ENCODE data around the gene ABCA7.
A peak's percentile ranks its signal among the peaks of the same experiment; 100 is the strongest.

ABCA7 gene

DNA sequence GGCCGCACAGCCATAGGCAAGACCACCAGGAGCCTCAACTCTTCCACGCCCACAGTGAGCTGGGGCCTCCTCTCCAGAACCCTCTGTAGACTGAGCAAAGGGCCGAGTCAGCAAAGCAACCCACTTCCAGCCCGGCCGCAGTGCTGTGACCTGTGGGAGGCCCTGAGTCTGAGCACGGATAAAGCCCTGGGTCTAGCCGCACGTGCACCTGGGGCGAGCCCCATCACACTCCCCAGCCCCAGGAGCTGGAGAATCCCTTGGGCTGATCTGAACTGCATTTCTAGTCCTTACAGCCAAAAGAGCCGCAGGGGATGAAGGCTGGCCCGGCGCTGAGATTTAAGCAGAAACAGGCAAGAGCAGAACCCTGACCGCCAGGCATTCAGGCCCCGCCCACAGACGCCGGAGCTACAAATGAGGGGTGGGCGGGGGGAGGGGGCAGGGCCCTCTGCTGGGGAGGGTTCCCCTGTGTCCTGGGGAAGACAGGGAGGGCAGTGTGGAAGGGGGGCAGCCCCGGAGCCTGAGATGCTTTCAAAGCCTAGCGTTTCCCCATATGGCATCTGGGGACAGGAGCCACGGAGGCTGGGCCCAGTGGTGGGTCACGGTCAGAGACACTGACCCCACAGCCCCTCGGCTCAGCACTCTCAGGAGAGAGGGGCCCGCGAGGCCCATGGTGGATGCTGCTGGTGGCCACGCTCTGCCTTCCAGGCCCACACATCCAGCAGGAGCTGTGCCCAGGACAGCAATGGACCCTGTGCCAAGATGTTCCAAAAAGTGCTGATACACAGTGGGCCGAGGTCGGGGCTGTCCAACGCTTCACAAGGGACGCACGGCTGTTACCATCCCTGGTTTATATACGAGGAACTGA is 23.9 kb upstream of the ABCA7 start:
- no peak overlapping the region for H3K27ac ChIP-seq
- TF ChIP-seq CTCF (conservative IDR thresholded peaks at IDR 0.05) = no peak

GRCh38 chr19:1016647-1017114 is 23.2 kb upstream of the ABCA7 start:
- no peak overlapping the region for H3K27ac ChIP-seq
- TF ChIP-seq CTCF (conservative IDR thresholded peaks at IDR 0.05) = no peak

- TF ChIP-seq CTCF (conservative IDR thresholded peaks at IDR 0.05) = no peak
- no peak overlapping the region for H3K27ac ChIP-seq
Measured at GRCh38 chr19:1017115-1017905, 22.6 kb upstream of the ABCA7 start.

DNA sequence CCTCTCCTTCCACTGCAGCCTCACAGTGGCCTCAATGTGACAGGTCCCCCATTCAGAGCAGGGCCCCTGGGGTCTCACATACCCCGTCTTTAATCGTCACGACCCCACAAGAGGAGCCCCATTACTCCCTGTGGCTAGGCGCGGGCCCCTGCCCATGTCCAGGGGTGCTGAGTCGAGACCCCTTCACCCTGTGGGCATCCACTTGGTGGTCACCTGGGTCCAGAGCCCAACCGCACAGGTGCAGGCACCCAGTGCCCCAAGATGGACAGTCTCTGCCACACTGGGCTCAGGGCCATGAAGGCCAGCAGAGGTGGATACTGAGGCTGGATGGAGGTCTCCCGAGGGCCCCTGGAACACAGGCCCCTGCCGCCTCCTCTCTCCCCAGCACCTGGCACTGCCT is 22.0 kb upstream of the ABCA7 start:
- TF ChIP-seq CTCF (conservative IDR thresholded peaks at IDR 0.05) = no peak
- no peak overlapping the region for H3K27ac ChIP-seq

- no peak overlapping the region for H3K27ac ChIP-seq
- TF ChIP-seq CTCF (conservative IDR thresholded peaks at IDR 0.05) = no peak
Measured at GRCh38 chr19:1018393-1018792, 21.5 kb upstream of the ABCA7 start.

DNA sequence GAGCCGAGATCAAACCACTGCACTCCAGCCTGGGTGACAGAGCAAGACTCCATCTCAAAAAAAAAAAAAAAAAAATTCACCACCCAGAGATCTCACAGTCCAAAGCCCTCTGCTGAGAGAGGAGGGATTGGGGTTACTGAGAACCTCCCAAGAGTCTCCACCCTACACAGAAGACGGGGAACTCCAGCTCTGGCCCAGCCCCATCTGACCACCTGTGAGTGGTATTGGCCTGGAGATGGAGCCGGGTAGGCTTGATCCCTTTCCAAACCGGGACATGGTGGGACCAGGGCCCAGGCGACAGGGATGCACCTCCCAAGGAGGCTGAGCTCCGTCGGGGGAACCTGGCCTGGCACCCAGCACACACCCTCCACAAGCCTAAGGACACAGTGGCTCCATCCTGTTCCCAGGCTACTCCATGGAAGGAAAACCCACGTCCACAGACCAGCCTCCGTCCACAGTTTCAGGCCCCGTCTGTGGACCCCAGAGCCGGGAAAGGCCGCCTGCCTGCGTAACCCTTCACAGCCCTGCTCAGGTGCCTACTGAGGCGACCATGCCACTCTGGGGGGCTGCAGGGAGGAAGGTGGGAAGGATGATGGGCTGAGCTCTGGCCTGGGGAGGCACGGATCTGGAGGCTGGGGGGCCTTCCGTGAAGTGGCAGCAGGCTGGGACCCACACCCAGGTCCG is 20.8 kb upstream of the ABCA7 start:
- TF ChIP-seq CTCF (conservative IDR thresholded peaks at IDR 0.05) = no peak
- H3K27ac ChIP-seq = peak overlapping the region; percentile 87; the same call in 1 of the 2 replicates

DNA sequence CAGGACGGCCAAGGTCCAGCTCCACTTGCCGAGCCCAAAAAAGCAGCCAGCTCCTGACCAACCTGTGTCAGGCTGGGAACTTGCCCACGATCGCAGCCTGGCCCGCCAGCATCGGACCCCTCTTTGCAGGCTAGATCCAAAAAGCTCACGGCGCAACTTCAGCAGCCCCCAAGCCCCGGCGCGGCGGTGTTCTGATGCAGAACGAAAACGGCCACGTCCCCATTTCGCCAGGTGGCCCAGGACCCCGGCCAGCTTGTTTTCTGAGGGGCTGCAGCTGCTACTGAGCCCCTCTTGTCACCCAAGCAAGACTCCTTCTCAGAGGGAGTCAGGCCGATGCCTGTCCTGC is 20.3 kb upstream of the ABCA7 start:
- no peak for TF ChIP-seq CTCF (conservative IDR thresholded peaks at IDR 0.05)
- H3K27ac ChIP-seq = peak overlapping the region; percentile 87; the same call in 1 of the 2 replicates
